Measurements from ENCODE around the gene TMEM212.

DNA sequence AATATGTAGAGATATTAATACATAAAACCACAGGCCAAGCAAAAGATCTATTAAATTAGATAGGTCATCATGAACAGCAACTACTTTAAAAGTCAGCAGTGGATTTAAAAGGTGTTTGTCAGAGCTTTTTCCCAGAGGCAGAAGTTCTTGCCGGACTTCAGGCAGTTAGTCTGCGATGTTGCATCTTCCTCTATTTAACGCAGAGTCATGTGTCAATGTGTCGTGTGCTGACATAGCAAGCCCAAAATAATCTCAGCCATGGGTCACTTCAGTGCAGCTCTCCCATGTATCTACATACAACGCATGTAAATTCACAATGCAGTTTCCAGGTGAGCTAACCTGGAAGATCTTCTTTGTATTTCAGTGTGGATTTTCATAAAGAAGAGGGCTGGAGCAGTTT, 8.0 kb upstream of the TMEM212 start:
- TF ChIP-seq, protein P1, sequence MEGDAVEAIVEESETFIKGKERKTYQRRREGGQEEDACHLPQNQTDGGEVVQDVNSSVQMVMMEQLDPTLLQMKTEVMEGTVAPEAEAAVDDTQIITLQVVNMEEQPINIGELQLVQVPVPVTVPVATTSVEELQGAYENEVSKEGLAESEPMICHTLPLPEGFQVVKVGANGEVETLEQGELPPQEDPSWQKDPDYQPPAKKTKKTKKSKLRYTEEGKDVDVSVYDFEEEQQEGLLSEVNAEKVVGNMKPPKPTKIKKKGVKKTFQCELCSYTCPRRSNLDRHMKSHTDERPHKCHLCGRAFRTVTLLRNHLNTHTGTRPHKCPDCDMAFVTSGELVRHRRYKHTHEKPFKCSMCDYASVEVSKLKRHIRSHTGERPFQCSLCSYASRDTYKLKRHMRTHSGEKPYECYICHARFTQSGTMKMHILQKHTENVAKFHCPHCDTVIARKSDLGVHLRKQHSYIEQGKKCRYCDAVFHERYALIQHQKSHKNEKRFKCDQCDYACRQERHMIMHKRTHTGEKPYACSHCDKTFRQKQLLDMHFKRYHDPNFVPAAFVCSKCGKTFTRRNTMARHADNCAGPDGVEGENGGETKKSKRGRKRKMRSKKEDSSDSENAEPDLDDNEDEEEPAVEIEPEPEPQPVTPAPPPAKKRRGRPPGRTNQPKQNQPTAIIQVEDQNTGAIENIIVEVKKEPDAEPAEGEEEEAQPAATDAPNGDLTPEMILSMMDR (IDR thresholded peaks at IDR 0.05): no peak
- TF ChIP-seq POLR2A (IDR thresholded peaks at IDR 0.05): no peak

Data from sigmoid colon (tissue), 3 donors.